HG03060 (cell line): ENCODE data around the gene C16orf95.
"Not testable (repeated sequence)": the region's sequence is repeated elsewhere in the genome, so short reads cannot be mapped to it uniquely, and the experiment has no call there.

Source experiments
- ATAC-seq: cut with Tn5 transposase; IDR thresholded peaks from one replicate; pipeline ENCODE4 v1.9.1; 2021; ENCODE audit warnings: low read depth, moderate number of reproducible peaks; ENCODE audit not compliant: unreplicated experiment

Gene C16orf95, protein sequence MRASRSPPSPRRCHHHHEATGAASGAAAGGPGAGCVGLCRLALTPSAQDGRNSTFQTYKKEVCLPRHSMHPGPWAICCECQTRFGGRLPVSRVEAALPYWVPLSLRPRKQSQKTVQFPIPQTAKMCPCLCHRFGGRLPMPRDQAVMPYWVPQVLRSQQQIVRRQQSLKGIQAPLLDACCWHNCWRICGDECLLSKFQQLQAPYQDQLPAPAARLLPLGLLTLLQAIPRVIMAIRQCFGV

GRCh38 chr16:87316923-87317749 is at the start of gene C16orf95:
C16orf95 (minus strand) TSS chr16:87317392; CDS start chr16:87317242, 150 bp downstream.
- ATAC-seq, result peak; percentile 82

GRCh38 chr16:87366930-87367329 is 49.7 kb upstream of the C16orf95 start:
- ATAC-seq, result no peak

GRCh38 chr16:87366288-87366687 is 49.1 kb upstream of the C16orf95 start:
- ATAC-seq, result no peak

GRCh38 chr16:87365021-87365713 is 48.0 kb upstream of the C16orf95 start:
- ATAC-seq, result no peak

DNA sequence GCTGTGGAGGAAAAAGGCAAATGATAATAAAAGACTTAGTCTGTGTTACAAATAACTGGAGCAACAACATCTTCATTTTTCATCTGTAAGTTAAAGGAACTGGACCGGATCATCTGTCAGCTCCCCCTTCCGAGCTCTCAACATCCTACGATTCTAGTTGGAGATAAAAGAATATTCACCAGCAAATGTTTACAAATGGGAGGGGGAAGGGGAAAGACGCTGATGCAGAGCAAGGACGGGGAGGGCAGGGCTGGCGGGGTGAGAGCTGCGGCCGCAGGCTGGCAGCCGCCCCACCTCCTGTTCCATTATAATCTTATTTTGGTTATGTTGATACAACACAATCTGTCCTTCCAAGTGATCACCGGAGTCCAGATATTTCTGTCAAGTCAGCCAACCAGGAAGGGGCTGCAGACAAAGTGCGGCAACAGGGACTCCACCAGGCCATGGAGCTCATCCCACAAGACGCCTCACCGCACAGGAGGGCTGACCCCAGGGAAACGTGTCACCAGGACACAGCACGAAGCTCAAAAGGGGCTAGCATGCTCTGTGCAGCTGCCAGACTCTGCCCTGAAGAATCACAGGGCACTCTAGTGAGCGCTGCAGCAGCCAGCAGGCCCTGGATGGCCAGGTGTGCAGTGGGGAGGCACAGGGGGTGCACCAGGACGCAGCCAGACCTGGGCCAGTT is 46.7 kb upstream of the C16orf95 start:
- ATAC-seq, result no peak

DNA sequence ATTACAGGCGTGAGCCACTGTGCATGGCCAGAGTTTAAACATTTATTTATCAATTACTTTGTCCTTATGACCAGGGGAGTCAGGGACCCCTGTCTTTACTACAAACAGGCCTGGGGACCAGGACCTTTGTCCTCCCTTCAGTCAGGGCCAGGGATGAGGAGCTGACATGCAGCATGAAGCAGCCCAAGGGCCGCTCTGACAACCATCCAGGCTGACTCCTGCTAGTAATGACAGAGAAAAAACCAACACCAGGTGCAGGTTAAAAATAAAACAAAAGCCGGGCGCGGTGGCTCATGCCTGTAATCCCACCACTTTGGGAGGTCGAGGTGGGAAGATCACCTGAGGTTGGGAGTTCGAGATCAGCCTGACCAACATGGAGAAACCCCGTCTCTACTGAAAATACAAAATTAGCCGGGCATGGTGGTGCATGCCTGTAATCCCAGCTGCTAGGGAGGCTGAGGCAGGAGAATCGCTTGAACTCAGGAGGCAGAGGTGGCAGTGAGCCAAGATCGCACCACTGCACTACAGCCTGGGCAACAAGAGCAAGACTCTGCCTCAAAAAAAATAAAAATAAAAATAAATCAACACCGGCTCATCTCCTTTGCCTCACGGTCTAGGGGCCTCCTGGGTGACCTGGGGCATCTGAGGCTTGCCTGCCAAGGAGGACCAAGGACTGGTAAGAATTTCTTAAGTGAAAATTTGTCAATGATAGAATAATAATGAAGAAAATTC is 45.8 kb upstream of the C16orf95 start:
- not testable (repeated sequence) for ATAC-seq

DNA sequence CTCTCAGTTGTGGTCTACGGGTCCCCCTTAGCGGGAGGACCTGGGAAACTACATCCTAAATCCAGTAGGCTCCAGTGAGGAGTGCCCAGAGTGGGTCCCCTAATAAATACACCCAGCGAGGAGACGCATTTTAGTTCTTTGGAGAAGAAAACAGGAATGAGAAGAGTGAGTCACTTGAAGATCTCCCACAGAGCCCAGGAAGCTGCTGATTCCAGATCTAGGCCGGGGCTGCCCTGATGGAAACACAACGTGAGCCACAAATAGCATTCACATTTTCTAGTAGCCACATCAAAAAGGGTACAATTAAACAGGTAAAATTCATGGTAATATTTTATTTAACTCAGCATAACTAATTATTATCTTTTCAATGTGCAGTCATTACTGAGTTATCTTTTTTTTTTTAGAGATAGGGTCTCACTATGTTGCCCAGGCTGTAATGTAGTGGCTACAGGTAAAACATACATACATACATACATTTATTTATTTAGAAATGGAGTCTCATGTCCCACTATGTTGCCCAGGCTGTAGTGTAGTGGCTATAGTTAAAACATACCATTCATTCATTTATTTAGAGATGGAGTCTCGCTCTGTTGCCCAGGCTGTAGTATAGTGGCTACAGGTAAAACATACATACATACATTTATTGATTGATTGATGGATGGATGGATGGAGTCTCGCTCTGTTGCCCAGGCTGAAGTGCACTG is 44.9 kb upstream of the C16orf95 start:
- ATAC-seq, result no peak

- ATAC-seq, result no peak
These were observed 43.8 kb upstream of the C16orf95 start for GRCh38 chr16:87360862-87361610.

DNA sequence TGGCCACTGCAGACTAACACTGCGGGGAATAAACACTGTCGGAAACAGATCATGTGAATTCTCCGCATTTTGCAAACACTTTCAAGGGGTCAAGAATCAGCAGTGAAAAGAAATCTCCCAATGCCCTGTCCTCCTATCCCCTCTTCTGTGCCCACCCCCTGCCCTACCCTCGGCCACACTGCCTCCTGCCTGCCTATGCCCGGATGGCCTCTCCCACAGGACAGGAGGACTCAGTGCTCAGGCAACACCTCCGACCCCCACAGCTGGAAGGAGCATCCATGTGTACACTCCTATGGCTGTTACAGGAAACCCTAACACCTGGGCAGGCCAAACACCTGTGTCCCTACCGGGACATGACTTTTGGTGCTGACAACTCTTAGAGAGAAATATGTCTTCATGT is 41.9 kb upstream of the C16orf95 start:
- no peak for ATAC-seq

DNA sequence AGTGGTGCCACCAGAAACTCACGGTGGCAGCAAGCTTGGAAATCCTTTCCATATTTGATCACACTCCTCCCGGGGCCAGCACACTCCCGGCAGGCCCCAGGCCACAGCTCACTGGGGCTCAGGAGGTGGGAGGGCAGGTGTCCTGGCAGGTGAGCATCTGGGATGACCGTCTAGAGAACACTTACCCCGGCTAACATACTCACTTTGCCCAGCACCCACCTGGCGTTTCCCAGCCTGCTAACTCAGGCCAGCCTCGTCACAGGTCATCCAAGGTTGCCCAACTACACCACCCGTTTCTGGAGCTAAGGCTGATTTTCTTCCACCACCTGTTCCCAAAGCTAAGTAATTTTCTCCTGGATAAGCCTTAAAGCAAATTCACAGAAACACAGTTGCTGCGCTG is 41.5 kb upstream of the C16orf95 start:
- ATAC-seq, result no peak

- no peak for ATAC-seq
These were observed 41.1 kb upstream of the C16orf95 start for GRCh38 chr16:87358250-87358649.

GRCh38 chr16:87356491-87356853 is 39.3 kb upstream of the C16orf95 start:
- ATAC-seq, result no peak

DNA sequence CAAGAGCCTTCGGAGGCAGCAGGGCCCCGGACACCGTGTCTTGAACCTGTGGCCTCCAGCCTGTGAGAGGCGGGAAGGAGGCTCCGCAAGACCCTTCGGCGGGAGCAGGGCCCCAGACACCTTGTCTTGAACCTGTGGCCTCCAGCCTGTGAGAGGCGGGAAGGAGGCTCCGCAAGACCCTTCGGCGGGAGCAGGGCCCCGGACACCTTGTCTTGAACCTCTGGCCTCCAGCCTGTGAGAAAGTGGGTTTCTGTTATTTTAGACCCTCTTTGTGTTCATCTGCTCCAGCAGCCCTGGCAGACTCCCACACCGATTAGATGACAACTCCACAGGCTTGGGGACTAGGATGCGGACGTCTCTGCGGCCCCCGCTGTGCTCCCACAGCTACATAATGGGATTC is 36.4 kb upstream of the C16orf95 start:
- no peak for ATAC-seq

- no peak for ATAC-seq
These were observed 35.6 kb upstream of the C16orf95 start for GRCh38 chr16:87352818-87353217.

- ATAC-seq, result no peak
These were observed 34.1 kb upstream of the C16orf95 start for GRCh38 chr16:87351320-87351698.

DNA sequence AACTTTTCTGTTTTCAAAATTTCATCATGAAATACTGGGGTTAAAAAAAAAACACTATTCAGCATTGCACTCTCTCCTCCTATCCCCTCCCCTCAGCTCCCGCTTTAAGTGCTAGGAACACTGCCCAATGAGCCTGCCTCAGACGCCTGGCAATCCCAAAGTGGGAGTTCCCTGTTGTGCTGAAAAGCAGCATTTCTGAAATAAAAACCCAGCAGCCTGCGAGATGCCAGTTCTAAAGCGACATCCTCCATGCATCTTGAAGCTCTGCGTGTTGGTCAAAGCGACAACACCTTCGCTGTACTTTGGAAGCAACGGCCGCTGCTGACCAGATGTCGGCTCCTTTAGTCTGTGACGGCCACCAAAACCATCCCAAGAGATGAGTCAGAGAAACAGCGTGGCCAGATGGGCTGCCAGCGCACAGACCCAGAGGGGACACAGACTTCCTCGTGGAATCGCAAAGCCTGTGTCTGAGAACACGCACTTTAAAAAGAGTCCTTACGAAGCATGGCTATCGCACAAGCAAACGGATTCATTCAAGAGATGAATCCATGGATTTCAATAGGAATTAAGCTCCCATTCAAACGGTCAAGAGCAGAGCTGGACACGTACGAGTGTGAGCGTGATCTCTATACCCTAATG is 33.6 kb upstream of the C16orf95 start:
- ATAC-seq, result no peak

DNA sequence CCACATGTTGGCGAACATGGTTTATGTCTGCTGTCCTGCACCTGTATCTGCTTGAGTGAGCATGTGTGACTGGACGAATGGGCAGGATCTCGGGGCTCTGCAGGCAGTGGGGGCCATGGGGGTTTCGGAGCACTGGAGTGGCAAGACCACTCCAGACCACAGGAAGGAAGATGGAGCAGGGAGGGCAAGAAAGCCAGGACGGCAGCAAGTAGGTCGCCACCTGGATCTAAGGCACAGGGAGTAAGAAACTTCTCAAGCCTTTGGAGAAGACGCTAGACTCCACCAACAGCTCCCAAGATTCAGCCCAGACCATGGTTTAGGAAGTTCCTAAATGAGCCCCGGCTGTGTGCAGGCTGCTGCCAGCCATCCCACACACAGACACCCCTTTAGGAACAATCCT is 32.8 kb upstream of the C16orf95 start:
- no peak for ATAC-seq

- no peak for ATAC-seq
These were observed 31.5 kb upstream of the C16orf95 start for GRCh38 chr16:87348616-87349157.
